ES-I3 (cell line): ENCODE measurements around the gene GATD1.

ENCODE experiments used
- H3K36me3 ChIP-seq: 2 replicates; pipeline ENCODE4 v1.6.1; 2013; ENCODE audit warnings: mild to moderate bottlenecking, low read length, control low read depth, moderate library complexity; ENCODE audit not compliant: insufficient read depth
- H3K4me1 ChIP-seq: 2 replicates; pipeline ENCODE4 v1.6.1; 2013; ENCODE audit warnings: mild to moderate bottlenecking, control low read depth, low read length; ENCODE audit not compliant: insufficient read depth
- H3K9ac ChIP-seq: 2 replicates; pipeline ENCODE4 v1.6.1; 2013; ENCODE audit warnings: low read depth, mild to moderate bottlenecking, low read length, moderate library complexity
- H3K9me3 ChIP-seq: 2 replicates; pipeline ENCODE4 v1.6.1; 2013; ENCODE audit warnings: mild to moderate bottlenecking, low read length, moderate library complexity; ENCODE audit not compliant: control insufficient read depth, insufficient read depth

The GATD1 gene

DNA sequence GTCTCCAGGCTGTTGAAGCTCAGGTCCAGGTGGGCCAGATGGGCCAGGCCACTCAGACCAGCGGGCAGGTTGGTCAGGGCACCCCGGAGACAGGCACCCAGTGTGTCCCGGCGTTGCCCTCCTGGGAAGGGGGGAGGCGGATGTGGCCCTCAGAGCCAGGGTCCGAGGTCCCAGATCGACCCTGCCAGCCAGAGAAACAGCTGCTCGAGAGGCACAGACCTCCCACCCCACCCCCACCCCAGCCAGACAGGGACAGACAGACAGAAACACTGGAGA lies 26.1 kb upstream of the GATD1 start:
- no peaks in the 10 kb centered on the region; the same call in 1 of the 2 replicates for H3K4me1 ChIP-seq
- H3K36me3 ChIP-seq, result peaks cover 8% of the 10 kb centered on the region
- H3K9me3 ChIP-seq, result no peaks in the 10 kb centered on the region
- peak overlapping the region; percentile 74; the same call in 1 of the 2 replicates for H3K9ac ChIP-seq

DNA sequence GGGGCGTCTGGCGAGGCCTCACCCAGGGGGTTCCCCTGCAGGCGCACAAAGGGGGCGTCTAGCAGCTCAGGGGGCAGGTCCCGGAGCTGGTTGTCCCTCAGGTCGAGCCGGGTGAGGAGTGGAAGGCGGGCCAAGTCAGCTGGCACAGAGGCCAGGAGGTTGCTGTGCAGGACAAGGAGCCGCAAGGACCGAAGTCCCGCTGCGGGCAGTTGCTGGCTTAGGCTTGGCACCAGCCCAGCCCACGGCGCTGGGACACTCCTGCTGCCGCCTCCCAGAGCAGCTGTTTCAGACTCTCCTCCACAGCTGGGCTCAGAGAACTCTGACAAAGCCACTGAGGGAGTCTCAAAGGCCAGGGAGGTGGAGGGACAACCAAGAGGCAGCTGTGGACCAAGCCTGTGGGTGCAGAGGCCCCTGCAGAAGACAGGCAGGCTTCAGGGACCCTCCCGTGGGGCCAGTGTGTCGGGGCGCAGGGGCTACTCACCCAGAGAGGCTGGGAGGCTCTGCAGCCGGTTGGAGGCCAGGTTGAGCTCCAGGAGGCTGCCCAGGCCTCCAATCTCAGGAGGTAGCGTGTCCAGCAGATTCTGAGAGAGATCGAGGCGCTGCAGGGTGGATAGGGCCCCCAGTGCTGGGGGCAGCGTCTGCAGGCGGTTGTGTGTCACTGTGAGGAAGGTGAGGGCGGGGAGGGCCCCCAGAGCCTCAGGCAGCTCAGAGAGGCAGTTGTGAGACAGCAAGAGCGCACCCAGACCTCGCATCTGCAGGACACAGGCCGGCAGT lies 25.6 kb upstream of the GATD1 start:
- no peaks in the 10 kb centered on the region for H3K9me3 ChIP-seq
- H3K4me1 ChIP-seq, result no peaks in the 10 kb centered on the region; the same call in 1 of the 2 replicates
- peaks cover 8% of the 10 kb centered on the region for H3K36me3 ChIP-seq
- no peak overlapping the region for H3K9ac ChIP-seq

DNA sequence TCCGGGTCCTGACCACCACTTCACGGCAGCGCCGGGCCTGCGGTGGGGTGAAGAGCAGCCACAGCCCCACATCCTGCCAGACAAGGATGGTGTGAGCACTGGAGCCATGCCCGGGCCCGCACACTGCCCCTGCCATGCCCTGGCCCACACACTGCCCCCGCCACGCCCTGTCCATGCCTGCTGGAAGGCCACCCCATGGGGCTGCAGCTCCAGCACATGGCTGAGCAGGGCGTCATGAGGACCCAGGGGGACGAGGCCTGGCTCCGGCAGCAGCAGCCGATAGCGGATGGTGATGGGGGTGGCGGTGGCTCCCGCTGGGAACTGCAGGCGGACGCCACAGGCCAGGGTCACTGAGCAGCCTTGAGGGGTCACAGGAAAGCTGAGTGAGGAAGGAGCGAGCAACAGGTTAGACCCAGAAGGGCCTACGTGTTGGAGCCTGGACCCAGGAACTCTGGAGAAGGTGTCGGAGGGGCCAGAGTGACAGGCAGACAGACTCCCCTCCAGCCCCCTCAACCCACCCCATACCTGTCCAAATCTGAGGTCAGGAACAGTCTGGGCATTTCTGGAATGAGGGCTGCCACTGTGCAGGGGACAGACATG lies 24.8 kb upstream of the GATD1 start:
- Histone ChIP-seq H3K36me3 (peaks cover 8% of the 10 kb centered on the region), H3K9ac (no peak overlapping the region), H3K4me1 (no peaks in the 10 kb centered on the region; the same call in 1 of the 2 replicates), H3K9me3 (no peaks in the 10 kb centered on the region)

DNA sequence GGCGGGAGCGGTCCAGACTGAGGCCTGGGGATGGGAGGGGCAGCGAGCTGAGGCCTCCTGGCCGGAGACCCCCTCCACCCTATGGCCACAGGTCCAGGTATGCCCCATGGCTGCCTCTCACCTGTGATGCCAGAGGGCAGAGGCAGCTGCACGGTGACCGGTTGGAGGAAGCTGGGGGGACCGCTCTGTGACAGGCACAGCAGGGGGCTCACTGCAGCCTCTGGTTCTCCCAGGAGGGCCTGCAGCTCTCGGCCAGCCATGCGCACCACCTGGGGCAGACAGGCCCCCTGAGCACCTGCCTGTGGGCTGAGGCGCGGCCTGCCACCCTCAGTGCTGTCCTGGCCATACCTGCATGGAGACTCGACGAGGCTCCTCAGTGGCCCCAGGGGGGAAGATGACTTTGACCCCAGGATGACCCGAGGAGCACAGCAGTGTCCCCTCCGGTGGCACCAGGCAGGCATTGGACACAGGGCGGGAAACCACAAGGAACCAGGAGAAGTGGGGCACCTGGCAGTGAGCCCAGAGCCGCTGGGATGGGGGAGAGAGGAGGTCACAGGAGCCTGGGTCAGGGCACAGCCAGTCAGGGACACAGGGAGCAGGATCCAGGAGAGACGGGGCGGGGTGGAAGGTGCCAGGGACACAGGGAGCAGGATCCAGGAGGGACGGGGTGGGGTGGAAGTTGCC lies 24.0 kb upstream of the GATD1 start:
- Histone ChIP-seq H3K4me1 (peaks cover 5% of the 10 kb centered on the region), H3K36me3 (peaks cover 8% of the 10 kb centered on the region), H3K9ac (no peak overlapping the region), H3K9me3 (no peaks in the 10 kb centered on the region)

DNA sequence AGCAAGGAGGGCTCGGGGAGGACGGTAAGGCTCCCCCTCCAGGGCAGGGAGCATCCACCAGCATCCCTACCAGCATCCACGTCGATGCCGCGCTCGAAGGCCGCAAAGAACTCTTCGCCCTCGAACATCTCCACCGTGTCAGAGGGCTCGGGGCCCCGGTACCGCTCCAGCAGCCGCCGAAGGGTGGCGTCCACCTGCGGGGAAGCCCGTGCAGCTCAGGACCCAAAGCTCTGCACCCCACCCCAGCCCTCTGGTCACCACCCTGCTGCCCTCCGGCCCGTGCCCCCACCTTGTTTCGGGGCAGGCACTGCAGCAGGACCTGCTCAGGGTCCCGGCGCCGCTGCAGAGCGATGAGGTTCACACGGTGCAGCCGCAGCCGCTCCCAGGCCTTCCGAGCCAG lies 23.2 kb upstream of the GATD1 start:
- Histone ChIP-seq H3K9me3 (no peaks in the 10 kb centered on the region), H3K9ac (no peak overlapping the region), H3K36me3 (peaks cover 8% of the 10 kb centered on the region), H3K4me1 (peaks cover 5% of the 10 kb centered on the region)

DNA sequence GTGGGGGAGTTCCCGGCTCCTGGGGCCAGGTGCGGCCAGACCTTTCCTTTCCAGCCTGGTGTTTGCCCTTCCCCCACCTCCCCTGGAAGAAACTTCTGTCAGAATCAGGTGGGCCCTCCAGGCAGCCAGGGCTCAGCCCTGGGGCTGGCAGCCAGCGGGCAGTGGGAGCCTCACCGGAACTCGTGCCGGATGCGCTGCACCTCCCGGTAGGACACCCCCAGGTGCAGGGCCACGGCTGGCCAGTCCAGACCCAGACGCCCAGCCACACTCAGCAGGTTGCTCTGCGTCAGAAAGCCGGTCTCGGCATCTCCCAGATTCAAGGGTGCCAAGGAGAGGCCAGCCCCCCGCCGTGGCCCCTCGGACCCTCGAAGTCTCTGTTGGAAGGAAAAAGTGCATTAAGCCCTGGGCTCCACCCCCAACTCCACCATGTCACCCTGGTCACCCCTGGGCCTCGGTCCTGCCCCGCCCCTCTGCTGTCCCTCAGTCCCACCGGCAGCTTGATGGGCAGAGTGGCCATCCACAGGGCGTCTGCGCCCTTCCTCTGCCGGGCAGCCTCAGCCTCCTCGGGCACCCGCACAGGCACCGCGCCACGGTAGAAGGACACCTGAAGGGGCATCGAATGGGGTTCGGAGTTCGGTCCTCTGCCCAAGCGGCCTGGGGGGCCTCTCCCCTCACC lies 22.5 kb upstream of the GATD1 start:
- Histone ChIP-seq H3K36me3 (peaks cover 8% of the 10 kb centered on the region), H3K4me1 (peaks cover 5% of the 10 kb centered on the region), H3K9ac (no peak overlapping the region), H3K9me3 (no peaks in the 10 kb centered on the region)

DNA sequence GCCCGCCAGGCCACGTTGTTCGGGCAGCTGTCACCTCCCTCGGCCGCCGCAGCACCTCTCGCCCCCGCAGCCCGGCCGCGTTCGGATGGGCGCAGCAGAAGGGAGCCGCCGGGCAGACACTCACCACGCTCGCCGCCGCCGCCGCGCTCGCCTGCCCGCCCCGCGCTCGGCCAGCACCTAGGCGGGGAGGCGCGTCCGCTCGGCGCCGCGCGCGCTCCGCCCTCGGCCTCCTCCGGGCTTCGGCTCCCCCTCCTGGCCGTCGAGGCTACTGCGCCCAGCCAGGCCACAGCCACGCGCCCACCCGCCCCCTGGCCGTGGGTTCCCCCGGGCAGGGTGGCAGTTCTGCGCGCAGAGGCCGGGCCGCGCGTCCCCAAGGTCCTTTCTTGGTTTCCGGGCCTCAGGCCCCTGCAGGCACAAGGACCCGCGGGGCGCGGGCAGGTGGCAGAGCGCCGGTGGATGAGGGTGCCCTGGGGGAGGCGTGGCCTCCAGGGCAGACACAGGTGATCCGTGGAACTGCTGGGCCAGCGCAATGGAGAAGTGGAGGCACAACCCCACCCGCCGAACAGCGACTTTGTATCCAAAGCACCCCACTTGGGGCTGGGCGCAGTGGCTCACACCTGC lies 20.9 kb upstream of the GATD1 start, which contains the start of gene SLC25A22:
Gene SLC25A22 (minus strand): TSS at position 189 of the 621 bp plus-strand sequence. CDS start 3,275 bp downstream, outside the sequence.
- peaks cover 5% of the 10 kb centered on the region for H3K4me1 ChIP-seq
- H3K9ac ChIP-seq, result peak within 1 kb of the TSS; percentile 76

DNA sequence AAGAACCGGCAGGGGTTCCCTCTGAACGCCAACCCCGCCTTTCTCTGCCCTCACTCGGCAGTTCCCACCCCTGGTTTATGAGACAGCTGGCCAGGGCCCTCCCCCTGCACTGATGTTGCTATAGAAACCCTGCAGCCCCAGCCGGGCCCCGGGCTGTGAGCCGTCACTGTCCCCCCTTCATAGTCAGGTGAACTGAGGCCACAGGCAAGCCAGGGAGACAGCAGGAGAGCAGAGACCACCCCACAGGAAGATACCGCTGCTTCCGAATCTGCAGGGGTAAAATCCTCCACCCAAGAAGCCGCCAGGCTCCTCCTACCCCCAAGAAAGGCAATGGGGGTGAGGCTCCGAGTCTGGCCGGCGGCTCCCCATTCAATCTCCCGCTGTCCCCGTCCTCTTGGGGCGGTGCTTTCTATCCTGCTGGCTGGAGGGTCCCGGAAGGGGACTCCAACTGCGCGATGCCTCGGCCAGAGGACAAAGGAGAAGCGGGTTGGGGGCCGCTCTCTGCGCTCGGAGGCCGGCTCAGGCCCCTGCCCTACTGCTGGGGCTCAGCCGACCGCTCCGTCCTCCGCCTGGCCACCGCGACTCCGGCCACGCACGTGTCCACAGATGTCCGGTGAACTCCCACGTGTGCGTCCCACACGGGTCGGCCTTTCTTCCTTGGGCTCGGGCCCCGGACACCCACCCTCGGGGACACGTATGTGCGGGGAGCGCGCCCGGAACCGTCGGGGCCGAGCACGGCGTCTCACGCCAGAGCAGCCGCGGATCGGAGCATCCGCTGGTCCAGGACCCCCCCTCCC lies 20.2 kb upstream of the GATD1 start:
- no peaks in the 10 kb centered on the region for H3K9me3 ChIP-seq
- H3K9ac ChIP-seq, result peak overlapping the region; percentile 76
- H3K4me1 ChIP-seq, result peaks cover 5% of the 10 kb centered on the region
- peaks cover 8% of the 10 kb centered on the region for H3K36me3 ChIP-seq

More for the DNA sequence above, 20.9 kb upstream of the GATD1 start, which contains the start of gene SLC25A22:
- Histone ChIP-seq H3K9me3 (no peaks in the 10 kb centered on the region), H3K36me3 (peaks cover 8% of the 10 kb centered on the region)

DNA sequence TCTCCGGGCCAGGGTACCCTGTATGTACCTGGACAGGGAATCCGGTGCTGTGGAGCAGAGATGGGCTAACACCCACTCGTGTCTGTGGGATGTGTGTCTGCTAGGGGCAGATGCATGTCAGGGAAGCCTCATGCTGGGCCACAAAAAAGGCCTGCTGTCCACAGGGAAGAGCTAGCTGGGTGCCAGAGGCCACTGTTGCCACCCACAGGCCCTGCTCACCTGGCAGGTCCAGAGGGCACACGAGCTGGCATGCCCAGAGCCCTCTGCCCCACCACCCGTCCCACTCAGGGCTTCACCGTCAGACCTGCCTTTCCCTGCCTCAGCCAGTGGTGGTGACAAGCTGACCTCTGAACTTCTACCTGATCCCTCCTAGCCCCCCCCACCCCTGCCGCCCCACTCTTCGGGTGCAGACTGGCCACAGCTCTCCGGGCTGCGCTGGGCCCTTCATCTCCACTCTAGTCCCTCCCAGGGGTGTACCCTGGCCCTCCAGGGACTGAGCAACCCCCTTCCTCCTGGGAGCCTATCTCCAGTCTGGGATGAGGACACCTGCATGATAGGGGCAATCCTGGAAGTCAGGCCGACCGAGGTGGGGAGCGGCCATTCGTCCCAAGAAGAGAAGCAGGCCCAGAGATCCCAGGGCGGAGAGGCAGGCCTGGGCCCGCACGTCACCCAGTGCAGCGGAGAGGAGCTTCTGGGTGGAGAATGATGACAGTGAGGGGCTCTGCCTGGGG lies 19.4 kb upstream of the GATD1 start:
- Histone ChIP-seq H3K4me1 (peaks cover 5% of the 10 kb centered on the region), H3K36me3 (peaks cover 4% of the 10 kb centered on the region; the same call in 1 of the 2 replicates), H3K9ac (peak overlapping the region; percentile 76; the same call in 1 of the 2 replicates), H3K9me3 (no peaks in the 10 kb centered on the region)

DNA sequence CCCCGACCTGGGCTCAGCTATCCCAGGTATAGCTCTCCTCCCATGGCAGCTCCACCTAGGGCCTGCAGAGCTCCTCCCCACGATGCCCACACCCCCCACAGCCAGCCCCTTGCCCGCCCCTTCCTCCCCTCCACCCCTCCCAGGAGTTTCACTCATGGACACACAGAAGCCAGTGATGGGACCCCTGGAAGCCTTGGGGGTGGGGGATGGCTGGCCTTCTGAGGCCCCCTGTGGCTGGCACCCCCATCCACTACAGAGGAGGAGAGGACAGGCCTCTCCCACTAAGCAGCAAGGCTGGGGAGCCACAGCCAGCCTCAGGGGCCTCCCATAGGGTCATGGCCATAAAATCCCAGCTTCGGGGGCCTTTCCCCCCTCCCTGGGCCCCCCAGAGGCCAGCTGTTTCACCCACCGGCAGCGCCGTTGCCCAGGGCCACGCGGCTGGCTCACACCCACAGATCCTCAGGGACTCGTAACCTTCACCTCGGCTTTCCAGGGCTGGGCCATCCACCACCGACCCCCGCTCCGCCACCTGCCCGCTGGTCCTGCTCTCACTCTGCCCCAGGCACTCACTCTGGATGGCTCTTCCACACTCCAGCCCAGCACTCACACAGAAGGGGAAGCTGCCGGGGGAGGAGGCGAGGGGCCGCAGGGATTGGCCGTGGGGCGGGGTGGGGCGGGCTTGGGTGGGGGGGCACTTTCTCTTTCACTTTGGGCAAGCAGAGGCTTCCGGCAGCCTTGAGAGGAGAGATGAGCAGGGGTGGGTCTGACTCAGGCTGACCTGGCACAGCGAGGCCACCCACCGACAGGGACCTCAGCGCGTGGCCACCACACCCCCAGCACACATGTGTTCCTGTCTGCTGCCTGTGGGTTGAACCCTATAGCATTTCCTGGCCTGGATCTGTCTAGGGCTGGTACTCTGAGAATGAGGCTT lies 18.6 kb upstream of the GATD1 start:
- Histone ChIP-seq H3K9ac (peak overlapping the region; percentile 76), H3K4me1 (peaks cover 9% of the 10 kb centered on the region), H3K9me3 (no peaks in the 10 kb centered on the region), H3K36me3 (no peaks in the 10 kb centered on the region)

DNA sequence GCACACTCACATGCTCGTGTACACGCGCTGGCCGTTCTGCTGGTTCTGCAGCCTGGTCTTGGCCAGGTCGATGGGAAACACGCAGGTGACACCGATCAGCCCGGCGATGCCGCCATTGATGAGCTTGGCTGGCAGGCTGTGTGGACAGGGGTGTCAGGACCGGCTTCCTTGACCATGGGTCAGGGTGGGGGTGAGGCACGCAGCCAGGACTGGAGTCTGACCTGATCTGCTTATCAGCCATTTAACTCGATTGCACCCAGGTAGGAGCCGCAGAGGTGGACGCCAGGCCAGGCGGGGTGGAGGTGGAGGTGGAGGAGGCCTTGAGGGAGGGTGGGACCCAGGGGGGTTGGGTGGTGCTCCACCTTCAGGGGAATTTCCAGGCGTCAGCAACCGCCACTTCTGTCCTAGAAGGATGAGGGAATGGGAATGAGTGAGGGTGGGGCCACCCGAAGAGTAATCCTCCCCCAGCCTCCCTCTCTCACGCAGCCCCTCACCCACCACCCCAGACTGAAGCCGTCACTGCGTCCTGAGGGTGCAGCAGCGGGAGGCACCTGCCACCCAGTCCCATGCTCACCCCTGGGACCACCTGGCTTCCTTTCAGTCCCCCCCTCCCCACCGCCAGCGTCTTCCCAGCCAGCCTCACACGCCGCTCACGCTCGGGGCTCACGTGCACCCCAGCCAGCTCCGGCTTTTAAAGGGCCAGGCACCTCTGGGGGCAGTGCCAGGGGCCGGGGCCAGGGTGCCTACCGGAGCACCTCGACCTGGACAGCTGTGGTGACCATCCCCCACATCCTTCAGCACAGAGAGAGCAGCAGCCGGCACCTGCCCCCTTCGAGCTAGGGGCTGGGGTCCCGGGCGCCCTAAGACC lies 17.7 kb upstream of the GATD1 start:
- Histone ChIP-seq H3K36me3 (no peaks in the 10 kb centered on the region), H3K9ac (peak overlapping the region; percentile 25; the same call in 1 of the 2 replicates), H3K9me3 (no peaks in the 10 kb centered on the region), H3K4me1 (peaks cover 12% of the 10 kb centered on the region)
